ENCODE results near the gene SEPTIN3. TPM values are rescaled to one million over a fixed set of nuclear protein-coding genes. Genes with fewer than 3 reads are reported as not detected.

The SEPTIN3 gene
- total RNA-seq, 2 experiments from 2014 or later = 1.1 to 2.1 TPM

- no TSS peak for BruUV-seq (replicated peaks)
- no peaks in the 10 kb centered on the region for H4K20me1 ChIP-seq (ENCODE audit: insufficient read depth, low read length)
- intact Hi-C loops (cut with micrococcal nuclease; ENCODE audit: unreplicated experiment) = loop anchor here (2.0 kb wide), 1 partner anchor 135 kb away; no protein-coding TSS in a partner anchor
- H3K36me3 ChIP-seq (ENCODE audit: insufficient read depth, low read length) = no peaks in the 10 kb centered on the region
- H3K4me1 ChIP-seq (ENCODE audit: insufficient read depth, low read length, poor library complexity, severe bottlenecking) = peaks cover 19% of the 10 kb centered on the region
- TF ChIP-seq EZH2phosphoT487 (IDR thresholded peaks at IDR 0.05; ENCODE audit: borderline replicate concordance, low read depth, low read length) = no peak
- no peak for TF ChIP-seq CTCF (conservative IDR thresholded peaks at IDR 0.05; ENCODE audit: low read length)
- H3K9me2 ChIP-seq (ENCODE audit: insufficient read depth, low read length) = no peaks in the 10 kb centered on the region
- no peak overlapping the region for H3K27ac ChIP-seq (ENCODE audit: low read depth, low read length, poor library complexity, severe bottlenecking)
- H3K4me3 ChIP-seq (ENCODE audit: low read depth, low read length, poor library complexity, severe bottlenecking) = no peak overlapping the region
- CTCF ChIA-PET (ENCODE audit: unreplicated experiment) = no interaction called here
- no peaks in the 10 kb centered on the region for H3K9me3 ChIP-seq (ENCODE audit: low read length)
- no peak overlapping the region for H2AFZ ChIP-seq (ENCODE audit: low read length)
- H3K4me2 ChIP-seq (ENCODE audit: low read length) = peak overlapping the region; percentile 57; the same call in 1 of the 2 replicates
- POLR2A ChIA-PET = interaction anchor here (0.5 kb wide), 1 partner anchor 126 kb away, joined by 4 read pairs; no protein-coding TSS in a partner anchor
- no peak for DNase-seq (ENCODE audit: low spot score)
- H3K79me2 ChIP-seq (ENCODE audit: insufficient read depth, low read depth, low read length) = no peaks in the 10 kb centered on the region
Observed at GRCh38 chr22:41957941-41958556, 11.2 kb upstream of the SEPTIN3 start.

- Histone ChIP-seq H3K36me3 (ENCODE audit: insufficient read depth, low read length) (no peaks in the 10 kb centered on the region), H3K27ac (ENCODE audit: low read depth, low read length, poor library complexity, severe bottlenecking) (no peak overlapping the region), H4K20me1 (ENCODE audit: insufficient read depth, low read length) (no peaks in the 10 kb centered on the region), H3K4me2 (ENCODE audit: low read length) (no peak overlapping the region), H3K9me2 (ENCODE audit: insufficient read depth, low read length) (no peaks in the 10 kb centered on the region), H2AFZ (ENCODE audit: low read length) (no peak overlapping the region), H3K79me2 (ENCODE audit: insufficient read depth, low read depth, low read length) (no peaks in the 10 kb centered on the region), H3K4me3 (ENCODE audit: low read depth, low read length, poor library complexity, severe bottlenecking) (no peak overlapping the region), H3K9me3 (ENCODE audit: low read length) (no peaks in the 10 kb centered on the region), H3K4me1 (ENCODE audit: insufficient read depth, low read length, poor library complexity, severe bottlenecking) (peaks cover 11% of the 10 kb centered on the region)
- no TSS peak for BruUV-seq (replicated peaks)
- no peak for TF ChIP-seq CTCF (conservative IDR thresholded peaks at IDR 0.05; ENCODE audit: low read length)
- TF ChIP-seq EZH2phosphoT487 (IDR thresholded peaks at IDR 0.05; ENCODE audit: borderline replicate concordance, low read depth, low read length) = no peak
- POLR2A ChIA-PET = no interaction called here
- CTCF ChIA-PET (ENCODE audit: unreplicated experiment) = interaction anchor here (0.5 kb wide), 1 partner anchor 69 kb away, joined by 3 read pairs; no protein-coding TSS in a partner anchor
- intact Hi-C loops (cut with micrococcal nuclease; ENCODE audit: unreplicated experiment) = no loop called here
- no peak for DNase-seq (ENCODE audit: low spot score)
Observed at GRCh38 chr22:41963453-41964111, 5.7 kb upstream of the SEPTIN3 start.

GRCh38 chr22:41964112-41964491 is 5.1 kb upstream of the SEPTIN3 start:
- peaks cover 11% of the 10 kb centered on the region for H3K4me1 ChIP-seq (ENCODE audit: insufficient read depth, low read length, poor library complexity, severe bottlenecking)
- H4K20me1 ChIP-seq (ENCODE audit: insufficient read depth, low read length) = no peaks in the 10 kb centered on the region
- intact Hi-C loops (cut with micrococcal nuclease; ENCODE audit: unreplicated experiment) = no loop called here
- ChIA-PET POLR2A (no interaction called here), CTCF (ENCODE audit: unreplicated experiment) (no interaction called here)
- no peak overlapping the region for H3K4me3 ChIP-seq (ENCODE audit: low read depth, low read length, poor library complexity, severe bottlenecking)
- no peak for DNase-seq (ENCODE audit: low spot score)
- BruUV-seq (replicated peaks) = no TSS peak
- H3K9me2 ChIP-seq (ENCODE audit: insufficient read depth, low read length) = no peaks in the 10 kb centered on the region
- H2AFZ ChIP-seq (ENCODE audit: low read length) = no peak overlapping the region
- H3K36me3 ChIP-seq (ENCODE audit: insufficient read depth, low read length) = no peaks in the 10 kb centered on the region
- no peaks in the 10 kb centered on the region for H3K79me2 ChIP-seq (ENCODE audit: insufficient read depth, low read depth, low read length)
- TF ChIP-seq EZH2phosphoT487 (IDR thresholded peaks at IDR 0.05; ENCODE audit: borderline replicate concordance, low read depth, low read length) (no peak), CTCF (conservative IDR thresholded peaks at IDR 0.05; ENCODE audit: low read length) (no peak)
- no peak overlapping the region for H3K4me2 ChIP-seq (ENCODE audit: low read length)
- no peak overlapping the region for H3K27ac ChIP-seq (ENCODE audit: low read depth, low read length, poor library complexity, severe bottlenecking)
- no peaks in the 10 kb centered on the region for H3K9me3 ChIP-seq (ENCODE audit: low read length)
